HG03108 (cell line): ENCODE results near the gene KRTAP5-10.
"Not testable (repeated sequence)": the region's sequence is repeated elsewhere in the genome, so short reads cannot be mapped to it uniquely, and the experiment has no call there.

Experiments used
- ATAC-seq: cut with Tn5 transposase; IDR thresholded peaks from one replicate; pipeline ENCODE4 v1.9.1; 2021; ENCODE audit warnings: moderate library complexity; ENCODE audit not compliant: unreplicated experiment

The KRTAP5-10 gene

GRCh38 chr11:71565263-71565662 lies at the start of gene KRTAP5-10:
Gene KRTAP5-10 (plus strand): TSS chr11:71565563. CDS start chr11:71565588, 25 bp downstream.
- ATAC-seq: no peak

GRCh38 chr11:71518506-71519471 lies 46.6 kb upstream of the KRTAP5-10 start:
- no peak for ATAC-seq

- ATAC-seq: no peak
Observed at GRCh38 chr11:71519546-71519945, 45.8 kb upstream of the KRTAP5-10 start.

- no peak for ATAC-seq
Observed at GRCh38 chr11:71525188-71525937, 40.0 kb upstream of the KRTAP5-10 start.

- ATAC-seq: no peak
Observed at GRCh38 chr11:71525938-71526495, 39.3 kb upstream of the KRTAP5-10 start.

- ATAC-seq: not testable (repeated sequence)
Observed at GRCh38 chr11:71526796-71527575, 38.4 kb upstream of the KRTAP5-10 start, which contains the start of gene KRTAP5-7. Gene KRTAP5-7 (plus strand): TSS chr11:71527267. CDS start chr11:71527301, 34 bp downstream.

GRCh38 chr11:71527576-71528210 lies 37.7 kb upstream of the KRTAP5-10 start:
- ATAC-seq: no peak

GRCh38 chr11:71530602-71531001 lies 34.8 kb upstream of the KRTAP5-10 start:
- no peak for ATAC-seq

- ATAC-seq: no peak
Observed at GRCh38 chr11:71532036-71532610, 33.2 kb upstream of the KRTAP5-10 start.

- not testable (repeated sequence) for ATAC-seq
Observed at GRCh38 chr11:71534711-71535608, 30.4 kb upstream of the KRTAP5-10 start.

- ATAC-seq: no peak
Observed at GRCh38 chr11:71535825-71536224, 29.5 kb upstream of the KRTAP5-10 start.

GRCh38 chr11:71537537-71537936 lies 27.8 kb upstream of the KRTAP5-10 start:
- no peak for ATAC-seq

GRCh38 chr11:71537977-71538665 lies 27.2 kb upstream of the KRTAP5-10 start, which contains the start of gene KRTAP5-8:
Gene KRTAP5-8 (plus strand): TSS chr11:71538025. CDS start chr11:71538056, 31 bp downstream.
- ATAC-seq: not testable (repeated sequence)

- no peak for ATAC-seq
Observed at GRCh38 chr11:71538666-71538990, 26.7 kb upstream of the KRTAP5-10 start.

GRCh38 chr11:71539017-71539416 lies 26.3 kb upstream of the KRTAP5-10 start:
- ATAC-seq: no peak

GRCh38 chr11:71539971-71540370 lies 25.4 kb upstream of the KRTAP5-10 start:
- not testable (repeated sequence) for ATAC-seq

- ATAC-seq: peak; percentile 56
Observed at GRCh38 chr11:71540521-71541304, 24.6 kb upstream of the KRTAP5-10 start.
